ENCODE results near the gene SEC14L6.

The SEC14L6 gene

DNA sequence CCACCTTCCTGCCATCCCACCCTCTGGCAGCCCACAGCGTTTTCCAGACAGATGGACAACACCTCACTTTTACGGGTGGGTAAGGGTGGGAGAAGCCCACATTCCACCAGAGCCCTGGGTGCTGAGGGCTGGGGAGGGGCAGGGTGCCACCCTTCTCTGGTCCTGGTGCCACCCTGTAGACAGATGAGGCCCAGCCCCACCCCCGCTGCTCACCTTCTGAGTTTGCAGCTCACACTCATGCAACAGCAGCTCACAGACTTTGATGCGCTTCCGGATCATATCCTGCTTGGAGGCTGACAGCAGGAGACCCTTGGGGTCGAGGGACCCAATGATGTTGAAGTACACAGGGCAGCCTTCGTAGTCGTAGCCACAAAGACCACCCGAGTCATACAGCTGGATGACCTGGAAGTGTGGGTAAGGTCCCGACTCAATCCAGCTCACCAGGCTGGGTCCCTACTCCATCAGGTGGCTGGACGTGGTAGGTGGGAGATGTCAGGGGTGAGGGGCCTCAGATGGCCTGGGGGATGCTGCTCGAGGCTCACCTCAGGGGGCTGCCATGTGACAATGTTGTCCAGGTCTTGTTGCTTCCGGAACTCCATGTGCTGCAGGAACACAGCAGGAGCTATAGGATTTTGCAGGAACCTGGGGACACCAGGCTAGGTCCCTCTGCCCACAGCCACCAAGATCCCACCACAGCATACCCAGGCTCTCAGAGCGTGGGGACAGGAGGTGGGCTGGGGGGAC lies 51.3 kb downstream of the SEC14L6 start:
- no peak for DNase-seq (ENCODE audit: low spot score)

DNA sequence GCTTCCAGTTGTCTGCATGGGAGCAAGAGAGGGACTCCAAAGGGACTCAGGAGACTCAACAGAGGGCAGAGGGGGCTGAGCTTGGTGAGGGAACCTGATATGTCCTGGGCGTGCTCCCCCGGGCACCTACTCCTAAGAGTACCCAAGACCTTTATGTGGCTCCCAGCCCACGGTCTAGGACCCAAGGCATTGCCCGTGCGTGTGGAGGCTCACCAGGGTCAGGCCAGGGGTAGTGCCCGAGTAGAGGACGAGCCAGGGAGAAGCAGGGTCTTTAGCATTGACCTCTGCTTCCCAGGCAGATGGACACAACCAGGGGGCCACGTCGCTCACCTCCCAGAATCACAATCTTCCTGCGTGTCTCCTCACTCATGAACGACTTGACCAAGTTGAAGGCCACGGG lies 54.4 kb downstream of the SEC14L6 start:
- no peak for DNase-seq (ENCODE audit: low spot score)

DNA sequence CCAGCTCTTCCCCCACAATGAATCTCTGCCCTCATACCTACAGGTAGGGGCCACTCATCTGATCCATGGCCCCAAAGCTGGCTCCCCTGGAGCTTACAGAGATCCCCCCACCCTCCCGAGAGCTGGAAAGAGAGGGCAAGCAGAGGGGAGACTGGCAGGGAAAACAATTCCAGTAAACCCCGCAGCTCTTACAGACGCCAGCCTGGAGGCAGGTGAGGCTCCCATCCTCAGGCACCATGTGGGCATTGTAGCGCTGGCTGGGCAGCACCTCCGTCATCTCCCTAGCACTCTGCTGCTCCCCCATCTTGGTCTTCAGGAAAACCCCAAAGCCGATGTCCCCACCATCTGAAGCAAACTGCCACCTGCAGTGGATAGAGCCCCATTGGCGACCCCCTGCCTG lies 55.2 kb downstream of the SEC14L6 start:
- DNase-seq (ENCODE audit: low spot score): no peak

DNA sequence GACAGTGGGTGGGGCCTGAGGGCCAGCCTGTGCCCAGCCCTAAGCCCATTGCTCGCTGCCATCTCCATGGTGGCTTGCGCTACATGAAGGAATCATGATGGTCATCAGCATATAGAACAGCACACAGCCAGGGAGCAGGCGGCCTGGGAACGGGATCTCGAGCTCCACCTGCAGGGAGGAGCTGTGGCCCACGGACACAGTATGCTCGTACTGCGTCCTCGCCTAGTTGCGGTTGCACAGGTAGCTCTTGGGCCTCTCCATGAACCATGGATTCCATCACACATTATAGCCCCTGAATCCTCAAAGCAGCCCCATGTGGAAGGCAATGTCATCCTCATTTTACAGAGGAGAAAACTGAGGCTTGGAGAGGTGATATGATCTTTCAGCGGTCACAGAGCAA lies 56.1 kb downstream of the SEC14L6 start:
- no peak for DNase-seq (ENCODE audit: low spot score)

DNA sequence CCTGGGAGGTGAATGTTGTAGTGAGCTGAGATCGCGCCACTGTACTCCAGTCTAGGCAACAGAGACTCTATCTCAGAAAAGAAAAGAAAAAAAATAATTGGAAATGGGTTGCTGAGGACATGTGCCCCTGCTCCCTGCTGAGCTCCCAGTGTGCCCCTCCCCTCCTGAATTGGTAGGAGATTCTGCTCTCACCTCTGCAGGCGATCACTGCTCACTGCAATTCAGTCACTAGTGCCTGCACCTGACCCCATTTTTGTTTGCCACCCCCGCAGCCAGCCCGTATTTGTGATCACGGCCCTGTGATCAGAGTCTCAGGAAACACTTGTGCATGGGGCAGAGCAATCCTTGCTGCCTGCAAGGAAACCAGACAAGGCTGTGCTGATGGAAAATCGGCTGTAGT lies 58.4 kb downstream of the SEC14L6 start:
- DNase-seq (ENCODE audit: low spot score): no peak

DNA sequence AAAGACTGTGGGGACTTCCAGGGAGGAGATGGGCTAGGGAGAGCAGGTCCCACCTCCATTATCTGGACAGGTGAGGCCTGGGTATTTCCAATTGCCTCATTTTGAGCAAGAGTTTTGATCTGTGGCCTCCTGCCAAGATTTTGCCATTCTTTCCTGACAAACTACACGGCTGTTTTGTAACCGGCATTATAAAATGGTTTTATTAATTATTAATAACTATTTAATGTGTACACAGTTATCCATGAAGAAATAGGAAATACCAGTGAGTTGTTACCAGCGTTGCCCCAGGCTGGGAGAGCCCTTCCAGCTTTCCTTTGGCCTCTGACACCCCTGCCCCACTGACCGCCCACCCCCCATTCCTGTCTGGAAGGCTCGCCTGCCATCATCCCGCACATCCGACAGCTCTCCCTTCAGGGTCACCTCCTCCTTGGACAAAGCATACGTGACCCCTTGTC lies 59.9 kb downstream of the SEC14L6 start:
- DNase-seq (ENCODE audit: low spot score): no peak

DNA sequence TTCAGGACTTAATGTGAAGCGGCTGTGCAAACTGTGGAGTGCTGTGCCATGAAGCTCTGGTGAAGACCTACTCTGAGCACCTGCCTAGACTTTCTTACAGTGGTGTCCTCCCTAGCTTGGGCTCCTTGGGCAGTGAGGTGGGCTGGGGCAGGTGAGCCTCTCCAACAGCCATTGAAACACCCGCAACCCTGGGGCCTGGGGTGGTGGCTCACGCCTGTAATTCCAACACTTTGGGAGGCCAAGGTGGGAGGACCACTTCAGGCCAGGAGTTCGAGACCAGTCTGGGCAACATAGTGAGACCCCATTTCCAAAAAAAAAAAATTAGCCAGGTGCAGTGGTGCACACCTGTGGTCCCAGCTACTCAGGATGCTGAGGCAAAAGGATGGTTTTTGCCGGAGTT lies 60.4 kb downstream of the SEC14L6 start:
- no peak for DNase-seq (ENCODE audit: low spot score)

DNA sequence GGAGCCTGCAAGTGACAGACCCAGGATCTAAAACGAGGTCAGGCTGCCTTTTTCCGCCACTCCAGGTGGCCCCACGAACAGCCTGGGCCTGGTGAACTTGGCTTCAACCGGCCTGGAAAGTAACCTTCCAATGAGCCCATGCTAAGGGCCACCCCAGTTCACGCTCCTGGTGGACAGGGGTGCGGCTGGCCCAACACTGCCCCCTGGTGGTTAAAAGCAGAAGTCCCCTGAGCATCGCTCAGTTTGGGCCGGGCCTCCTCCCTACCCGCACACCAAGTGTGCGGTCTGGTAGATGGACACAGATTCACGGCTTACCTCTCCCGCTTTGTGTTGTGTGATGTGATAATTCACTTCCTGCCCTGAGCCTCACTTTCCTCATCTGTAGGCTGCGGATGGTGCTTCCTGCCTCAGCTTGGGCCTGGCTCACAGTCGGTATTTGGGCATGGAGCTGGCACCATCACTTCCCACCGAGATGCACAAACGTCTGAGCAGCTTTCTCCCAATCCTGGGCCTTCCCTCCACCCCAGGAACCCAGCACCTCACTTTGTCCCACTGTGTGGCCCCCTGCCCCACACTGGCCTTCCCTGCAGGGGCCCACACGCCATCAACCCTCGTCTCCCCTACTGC lies 61.1 kb downstream of the SEC14L6 start:
- peak; percentile 93 for DNase-seq (ENCODE audit: low spot score)

DNA sequence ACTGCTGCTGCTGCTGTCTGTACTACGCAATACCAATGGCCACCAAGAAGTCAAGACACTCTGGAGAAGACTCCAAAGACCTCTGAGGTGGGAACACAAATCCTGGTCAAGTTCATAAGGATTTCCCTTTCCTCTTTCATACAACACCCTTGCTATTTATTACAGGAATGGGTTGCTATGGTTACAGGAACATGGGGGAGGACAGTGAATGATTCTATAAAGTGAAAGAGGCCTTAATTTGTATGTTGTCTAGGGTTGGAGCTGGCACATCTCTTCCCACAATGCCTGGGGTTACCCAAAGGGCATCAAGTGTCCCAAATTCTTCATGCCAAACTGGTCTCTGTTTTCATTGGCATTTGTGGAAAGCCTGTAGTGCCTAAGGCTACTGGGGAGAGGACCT lies 63.4 kb downstream of the SEC14L6 start:
- no peak for DNase-seq (ENCODE audit: low spot score)

DNA sequence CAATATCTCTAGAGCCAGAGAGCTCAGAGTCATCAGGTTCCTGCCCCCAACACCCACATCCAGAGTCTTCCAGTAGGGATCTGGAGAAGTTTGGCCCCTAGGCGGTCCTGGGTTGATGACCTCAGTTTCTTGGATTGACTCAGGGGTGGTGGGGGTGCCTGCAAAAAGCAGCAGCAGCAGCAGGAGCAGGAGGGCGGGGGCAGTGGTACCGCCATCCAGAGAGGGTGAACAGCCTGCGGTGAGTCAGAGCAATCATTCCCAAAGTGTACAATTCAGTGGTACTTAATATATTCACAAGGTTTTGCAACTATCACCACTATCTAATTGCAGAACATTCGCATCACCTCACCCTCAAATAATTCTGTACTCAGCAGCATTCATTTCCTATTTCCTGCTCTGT lies 64.8 kb downstream of the SEC14L6 start:
- DNase-seq (ENCODE audit: low spot score): no peak

DNA sequence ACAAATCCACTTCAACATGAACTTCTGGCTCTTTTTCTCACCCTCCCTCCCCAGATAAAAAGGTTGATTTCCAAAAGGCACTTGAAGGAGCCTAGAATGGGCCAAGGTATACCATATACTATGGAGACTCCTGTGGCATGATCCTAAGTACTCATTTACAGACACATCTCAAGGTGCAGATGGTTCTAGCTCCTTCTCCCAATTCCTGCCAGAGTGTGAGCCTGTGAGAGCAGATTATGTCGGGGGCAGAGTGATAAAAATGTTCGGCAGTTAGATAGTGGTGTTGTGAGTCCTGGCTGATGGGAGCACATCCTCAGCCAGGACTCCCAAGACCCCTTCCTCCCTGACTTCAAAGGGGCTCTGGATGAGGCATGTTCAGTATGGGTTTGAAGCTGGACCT lies 66.6 kb downstream of the SEC14L6 start:
- DNase-seq (ENCODE audit: low spot score): no peak

DNA sequence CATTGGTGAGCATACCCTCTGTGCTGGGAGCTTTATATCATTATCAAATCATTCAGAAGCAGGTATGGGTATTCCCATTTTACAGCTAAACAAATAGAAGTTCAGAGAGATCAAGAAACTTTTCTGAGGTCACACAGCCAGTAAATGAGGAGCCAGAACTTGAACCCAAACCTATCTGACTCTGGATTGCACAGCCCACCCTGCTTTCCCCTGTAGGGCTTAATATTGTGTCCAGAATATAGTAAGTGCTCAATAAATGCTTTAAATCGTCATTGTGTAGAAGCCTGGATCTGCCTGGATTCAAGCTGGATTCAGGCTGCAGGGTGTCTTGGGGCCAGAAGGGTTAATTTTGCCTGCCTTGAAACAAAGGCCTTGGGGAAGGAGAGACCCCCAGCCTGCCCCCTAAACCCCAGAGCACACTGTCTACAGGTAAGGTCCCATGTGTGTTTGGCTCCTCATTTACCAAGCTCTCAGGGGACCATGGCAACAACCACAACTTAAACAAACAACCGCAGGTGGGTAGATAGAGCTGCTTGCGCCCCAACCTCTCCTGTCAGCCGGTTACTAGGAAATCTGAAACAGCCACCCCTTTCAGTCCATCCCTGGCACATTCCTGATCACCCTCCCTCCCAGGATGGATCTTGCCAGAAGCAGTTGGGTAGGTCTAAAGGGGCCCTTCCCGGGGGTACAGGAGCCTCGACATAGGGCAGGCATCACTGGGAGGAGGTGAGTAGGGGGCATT lies 71.7 kb downstream of the SEC14L6 start:
- DNase-seq (ENCODE audit: low spot score): no peak

DNA sequence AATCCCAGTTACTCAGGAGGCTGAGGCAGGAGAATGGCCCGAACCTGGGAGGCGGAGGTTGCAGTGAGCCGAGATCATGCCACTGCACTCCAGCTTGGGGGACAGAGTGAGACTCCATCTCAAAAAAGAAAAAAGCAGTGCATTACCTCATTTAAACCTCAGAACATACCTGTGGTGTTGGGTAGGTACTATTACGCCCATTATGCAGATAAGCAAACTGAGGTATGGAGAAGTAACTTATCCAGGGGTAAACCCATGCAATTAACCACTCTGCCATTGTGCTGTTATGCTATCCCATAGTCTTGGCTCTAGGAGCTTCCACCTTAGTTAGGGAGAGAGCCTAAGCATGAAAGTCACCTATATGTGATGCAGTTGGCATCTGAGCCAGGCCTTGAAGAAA lies 72.4 kb downstream of the SEC14L6 start:
- no peak for DNase-seq (ENCODE audit: low spot score)

DNA sequence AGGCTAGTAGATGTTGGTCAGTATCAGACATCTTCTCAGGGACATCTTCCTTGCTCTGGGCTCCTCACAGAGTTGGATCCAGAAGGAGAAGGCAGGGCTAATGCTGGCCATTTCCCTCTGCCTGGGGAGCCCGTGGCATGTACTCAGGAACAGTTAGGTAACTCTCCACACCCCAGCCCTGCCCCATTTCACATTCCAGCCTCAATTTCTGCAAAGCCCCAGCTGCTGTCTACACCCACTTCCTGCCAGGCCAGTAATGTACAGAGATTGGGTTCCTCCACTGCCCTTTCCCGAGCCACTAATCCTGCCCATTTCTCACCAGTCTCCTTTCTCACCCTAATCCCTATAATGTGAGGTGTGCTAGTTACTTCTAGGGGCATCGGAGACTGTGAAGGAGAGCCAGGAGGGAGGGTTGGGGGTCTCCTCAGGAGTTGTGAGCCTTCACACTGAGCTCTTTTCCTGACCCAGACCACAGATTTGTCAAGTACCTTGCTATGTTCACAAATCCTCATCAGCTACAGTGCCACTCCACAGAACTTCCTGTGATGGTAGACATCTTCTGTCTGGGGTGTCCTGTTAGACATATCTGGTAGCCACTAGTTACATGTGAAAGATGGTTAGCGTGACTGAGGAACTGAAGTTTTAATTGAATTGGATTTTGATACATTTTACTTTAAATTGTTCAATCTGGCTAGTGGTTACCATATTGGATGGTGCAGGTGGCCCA lies 73.4 kb downstream of the SEC14L6 start:
- DNase-seq (ENCODE audit: low spot score): no peak

Measured in AG08396 (cell line).